Renal cortical epithelial cell (primary cell): ENCODE measurements around the gene TP53BP2. TPM values are rescaled to one million over a fixed set of nuclear protein-coding genes. Genes with fewer than 3 reads are reported as not detected.

Experiments used
- DNase-seq: peaks from one replicate; pipeline ENCODE4 v3.0.0-alpha.2; 2011; ENCODE audit warnings: low read depth
- total RNA-seq: library from RNA; depleted of rRNA; stranded (reverse); fragments of >200 nt; gene quantifications from 2 replicates; pipeline ENCODE4 v1.2.3, GENCODE V29; 2014

Gene TP53BP2
- total RNA-seq, 1 donor from 2014 or later: 148 TPM

- DNase-seq: no peak
Observed at GRCh38 chr1:223802032-223802431, 43.7 kb downstream of the TP53BP2 start.

GRCh38 chr1:223796210-223796609 lies 49.5 kb downstream of the TP53BP2 start:
- DNase-seq: no peak

DNA sequence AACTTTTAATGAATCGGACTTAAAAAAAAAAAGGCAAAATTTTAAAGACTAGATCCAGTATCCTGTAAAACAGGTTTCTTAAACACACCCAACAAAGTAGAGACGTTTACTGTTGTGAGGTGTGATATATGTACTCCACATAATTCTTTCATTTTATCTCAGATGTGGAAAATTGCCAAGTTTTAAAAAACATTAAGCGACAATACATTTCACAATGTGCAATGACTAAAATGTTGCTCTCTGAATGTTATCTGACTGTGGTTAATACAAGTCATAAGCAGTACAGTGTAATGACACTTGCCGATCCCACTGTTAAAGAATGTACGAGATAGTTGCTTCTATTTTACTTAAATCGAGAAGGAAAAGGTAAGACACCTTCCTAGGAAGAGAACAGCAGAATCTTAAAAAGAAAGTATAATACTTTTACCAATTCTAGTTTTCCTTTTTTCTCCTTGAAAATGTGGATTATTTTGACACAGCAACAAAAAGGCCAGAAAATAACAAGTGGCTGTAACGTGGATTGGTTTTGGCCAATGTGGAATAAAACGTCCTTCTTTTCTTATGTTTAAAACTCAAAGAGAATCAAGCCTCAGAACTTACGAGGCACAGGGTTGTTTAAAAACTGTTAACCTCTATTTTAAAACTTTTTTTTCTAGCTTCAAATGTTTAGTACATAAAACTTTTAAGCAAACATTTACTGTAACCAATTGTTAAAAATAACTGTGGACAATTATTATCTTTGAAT lies 51.4 kb downstream of the TP53BP2 start:
- DNase-seq: no peak

DNA sequence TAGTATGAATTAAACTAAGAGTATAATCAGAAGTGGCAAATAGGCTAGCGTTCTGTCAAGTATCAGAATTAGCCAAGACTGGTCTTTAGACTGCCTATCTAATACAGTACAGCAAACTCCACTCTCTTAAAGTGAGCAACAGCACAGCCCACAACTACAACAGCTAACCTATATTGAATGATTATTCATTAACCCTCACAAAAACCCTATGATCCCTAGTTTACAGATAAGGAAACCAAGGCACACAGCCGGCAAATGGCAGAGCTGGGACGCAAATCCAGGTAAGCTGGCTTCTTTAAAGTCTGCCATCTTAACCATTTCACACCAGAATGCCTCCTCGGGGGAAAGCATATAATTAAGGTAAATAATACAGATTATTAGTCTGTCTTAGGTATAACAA lies 52.0 kb downstream of the TP53BP2 start:
- DNase-seq: no peak

- no peak for DNase-seq
Observed at GRCh38 chr1:223792046-223792445, 53.7 kb downstream of the TP53BP2 start.

DNA sequence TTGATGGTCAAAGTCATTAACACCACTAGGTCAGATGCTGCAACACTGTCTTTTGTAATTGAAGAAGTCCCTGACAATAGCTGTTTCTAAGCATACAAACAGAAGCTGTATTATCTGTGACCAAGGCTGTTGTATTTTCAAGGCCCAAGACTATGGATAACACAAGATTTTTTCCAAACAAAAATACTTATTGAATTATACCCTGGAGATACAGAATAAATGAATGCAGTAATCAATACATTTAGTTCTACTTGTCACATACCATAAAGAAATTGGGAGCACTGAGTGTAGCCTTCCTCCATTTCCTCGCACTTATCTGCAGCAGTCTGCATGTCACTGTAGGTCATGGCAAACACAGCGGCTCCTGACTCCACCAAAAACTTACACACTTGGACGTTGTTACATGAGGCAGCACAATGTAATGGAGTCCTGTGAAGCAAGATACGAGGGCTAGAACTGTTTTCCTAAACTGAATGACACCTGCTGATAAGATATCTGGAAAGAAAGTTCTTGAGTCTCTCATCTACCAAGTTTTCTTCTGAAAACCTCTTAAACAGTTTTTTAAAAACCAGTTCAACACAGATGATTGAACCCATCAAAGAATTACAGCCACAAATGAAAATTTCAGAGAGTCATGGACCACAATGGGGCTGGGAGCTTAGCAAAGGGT lies 56.9 kb downstream of the TP53BP2 start:
- no peak for DNase-seq

DNA sequence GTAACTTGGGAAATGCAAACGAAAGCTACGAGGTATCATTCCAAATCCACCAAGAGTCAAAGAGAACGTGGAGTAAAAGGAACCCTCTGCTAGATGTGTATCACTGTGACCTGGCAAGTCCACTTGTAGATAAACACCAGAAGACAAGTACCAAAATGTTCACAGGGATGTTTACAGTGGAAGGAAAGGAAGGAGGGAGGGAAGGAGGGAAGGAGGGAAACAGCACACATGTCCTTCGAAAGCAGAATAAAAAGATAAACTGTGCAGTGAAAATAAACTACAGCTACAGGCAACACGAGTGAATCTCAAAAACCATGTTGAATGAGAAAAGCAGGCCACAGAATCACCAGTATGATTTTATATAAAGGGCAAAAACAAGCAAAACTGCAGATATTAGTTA lies 59.9 kb downstream of the TP53BP2 start:
- DNase-seq: no peak

DNA sequence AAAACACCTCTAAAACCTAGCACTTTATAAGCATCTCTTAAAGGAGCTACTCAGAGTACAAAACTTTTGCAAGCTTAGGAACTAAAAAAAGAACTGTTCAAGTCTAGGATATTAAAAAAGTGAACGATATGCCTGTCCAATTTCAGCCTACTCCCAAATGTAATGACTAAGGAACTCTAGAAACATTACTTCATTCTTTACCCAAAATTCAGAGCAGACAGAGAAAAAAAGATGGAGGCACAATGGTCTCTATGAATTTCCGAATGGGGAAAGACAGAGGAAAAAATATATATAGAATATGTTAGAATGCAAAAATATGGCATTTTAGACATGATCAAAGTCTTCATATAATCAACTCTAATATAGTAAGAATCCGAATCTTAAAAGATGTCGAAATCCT lies 61.2 kb downstream of the TP53BP2 start:
- no peak for DNase-seq

DNA sequence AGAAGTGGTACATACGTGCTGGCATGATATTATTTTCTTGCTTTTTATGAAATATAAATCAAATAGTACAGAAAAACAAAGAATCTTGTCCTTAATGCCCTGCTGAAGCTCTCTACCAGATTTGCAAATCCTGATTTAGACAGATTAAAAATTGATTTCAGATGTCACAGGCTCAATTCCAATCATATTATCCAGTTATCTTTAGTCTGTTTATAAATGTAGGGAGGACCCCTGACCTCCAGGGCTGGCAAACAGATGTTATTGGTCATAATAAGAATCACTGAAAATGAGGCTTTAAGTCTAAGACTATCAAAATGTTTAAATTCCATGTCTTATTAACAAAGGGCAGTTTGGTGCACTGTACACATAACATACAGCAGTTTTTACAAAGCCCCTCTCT lies 62.1 kb downstream of the TP53BP2 start:
- no peak for DNase-seq

- peak; percentile 27 for DNase-seq
Observed at GRCh38 chr1:223780949-223781348, 64.8 kb downstream of the TP53BP2 start.

DNA sequence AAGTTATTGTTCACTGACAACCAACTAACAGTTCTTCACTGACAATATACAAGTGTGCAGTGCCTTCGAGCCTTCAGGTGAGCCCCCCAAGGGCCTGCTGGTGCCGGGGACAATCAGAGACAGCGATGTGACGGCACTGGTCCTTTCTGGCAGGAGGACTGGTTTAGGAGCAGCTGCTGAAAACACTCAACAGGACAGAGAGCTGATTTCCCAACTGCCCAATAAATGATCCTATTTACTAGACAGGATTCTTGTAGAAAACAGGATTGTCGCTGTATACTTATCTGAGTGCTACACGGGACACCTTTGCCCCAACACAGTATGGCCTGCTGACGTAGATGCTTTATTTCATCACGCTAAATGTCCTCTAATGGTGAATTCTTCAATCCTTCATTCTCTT lies 65.4 kb downstream of the TP53BP2 start:
- no peak for DNase-seq

GRCh38 chr1:223776826-223777454 lies 68.8 kb downstream of the TP53BP2 start:
- DNase-seq: no peak

GRCh38 chr1:223776075-223776814 lies 69.5 kb downstream of the TP53BP2 start:
- DNase-seq: peak; percentile 97

- DNase-seq: no peak
Observed at GRCh38 chr1:223775711-223776074, 70.1 kb downstream of the TP53BP2 start.

DNA sequence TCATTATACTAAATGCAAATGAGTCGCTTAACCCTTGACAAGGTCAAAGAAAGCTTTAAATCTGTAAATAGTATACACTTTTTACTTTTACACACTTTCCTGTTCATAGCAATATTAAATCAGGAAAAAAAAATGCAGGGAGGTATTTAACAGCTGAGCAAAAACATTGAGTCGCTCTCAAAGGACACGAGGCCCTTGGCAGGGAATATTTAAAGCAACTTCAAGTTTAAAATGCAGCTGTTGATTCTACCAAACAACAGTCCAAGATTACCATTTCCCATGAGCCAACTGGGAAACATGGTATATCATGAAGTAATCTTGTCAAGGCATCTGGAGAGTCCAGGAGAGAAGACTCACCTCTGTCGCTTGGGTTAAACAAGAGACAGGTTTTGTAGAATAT lies 70.7 kb downstream of the TP53BP2 start:
- DNase-seq: peak; percentile 70

GRCh38 chr1:223774134-223774814 lies 71.5 kb downstream of the TP53BP2 start:
- DNase-seq: peak; percentile 40

- no peak for DNase-seq
Observed at GRCh38 chr1:223772771-223773160, 73.0 kb downstream of the TP53BP2 start.

GRCh38 chr1:223771814-223772770 lies 73.7 kb downstream of the TP53BP2 start:
- peak; percentile 88 for DNase-seq

DNA sequence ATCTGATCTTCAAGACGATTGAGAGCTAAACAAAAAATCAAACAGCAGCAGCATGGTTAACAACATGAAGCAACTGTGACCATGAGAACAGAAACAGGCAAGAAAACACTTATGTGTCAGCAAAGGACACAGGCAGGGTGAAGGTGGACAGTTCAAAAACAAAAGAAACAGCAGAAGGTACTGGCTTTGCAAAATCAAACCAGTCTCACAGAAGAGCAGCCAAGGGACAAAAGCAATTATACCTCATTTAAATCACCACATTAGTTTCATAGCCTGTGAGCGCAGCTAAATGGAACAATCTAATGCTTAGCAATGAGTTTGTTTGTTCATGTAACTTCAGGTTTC lies 74.3 kb downstream of the TP53BP2 start:
- DNase-seq: peak; percentile 80

DNA sequence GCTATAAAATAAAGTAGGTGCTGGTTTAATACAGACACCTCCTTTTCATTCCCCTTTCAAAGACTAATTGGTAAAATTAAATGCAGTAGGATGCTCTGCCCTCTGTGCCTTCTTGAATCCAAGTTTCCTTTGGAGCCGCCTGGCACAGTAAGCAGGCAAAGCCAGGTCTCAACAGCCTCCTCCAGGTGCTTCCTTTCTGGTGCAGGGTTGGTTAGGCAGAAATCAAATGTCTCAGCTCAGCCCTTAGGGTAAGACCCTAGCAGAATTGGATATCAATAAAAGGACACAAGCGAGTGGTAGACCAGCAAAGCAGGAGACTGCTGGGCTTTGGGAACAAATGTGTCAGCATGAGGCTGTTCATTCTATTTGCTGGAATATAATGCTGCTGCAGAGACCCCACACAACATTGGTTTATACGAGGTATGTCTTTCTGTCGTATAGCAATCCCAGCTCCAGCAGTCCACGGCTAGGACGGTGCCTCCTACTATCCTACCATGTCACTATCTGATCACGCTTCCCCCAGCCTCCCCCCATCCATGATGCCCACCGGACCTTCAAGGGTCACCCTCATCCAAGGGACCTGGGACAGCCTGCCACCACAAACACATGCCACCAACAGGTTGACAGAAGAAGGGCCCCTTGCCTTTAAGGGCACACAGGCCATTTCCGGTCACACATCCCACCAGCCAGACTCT lies 75.0 kb downstream of the TP53BP2 start:
- DNase-seq: no peak
